Neuron (in vitro differentiated cells): ENCODE results near the gene CSTF1.
"Not testable (repeated sequence)": the region's sequence is repeated elsewhere in the genome, so short reads cannot be mapped to it uniquely, and the experiment has no call there.

Source experiments
- H2AFZ ChIP-seq: one replicate; pipeline ENCODE4 v1.6.1; 2013; ENCODE audit warnings: low read depth, mild to moderate bottlenecking, inconsistent platforms, low read length, moderate library complexity
- H3K27me3 ChIP-seq: one replicate; pipeline ENCODE4 v1.6.1; 2013; ENCODE audit warnings: low read length; ENCODE audit not compliant: insufficient read depth
- H3K36me3 ChIP-seq: one replicate; pipeline ENCODE4 v1.6.1; 2013; ENCODE audit warnings: low read length; ENCODE audit not compliant: insufficient read depth
- H3K4me1 ChIP-seq: one replicate; pipeline ENCODE4 v1.6.1; 2013; ENCODE audit warnings: low read length; ENCODE audit not compliant: insufficient read depth
- H3K4me3 ChIP-seq: 2 replicates; pipeline ENCODE4 v1.5.1; 2013; ENCODE audit warnings: mild to moderate bottlenecking, low read length, moderate library complexity
- H3K9me3 ChIP-seq: one replicate; pipeline ENCODE4 v1.6.1; 2013; ENCODE audit warnings: low read length

Gene CSTF1

DNA sequence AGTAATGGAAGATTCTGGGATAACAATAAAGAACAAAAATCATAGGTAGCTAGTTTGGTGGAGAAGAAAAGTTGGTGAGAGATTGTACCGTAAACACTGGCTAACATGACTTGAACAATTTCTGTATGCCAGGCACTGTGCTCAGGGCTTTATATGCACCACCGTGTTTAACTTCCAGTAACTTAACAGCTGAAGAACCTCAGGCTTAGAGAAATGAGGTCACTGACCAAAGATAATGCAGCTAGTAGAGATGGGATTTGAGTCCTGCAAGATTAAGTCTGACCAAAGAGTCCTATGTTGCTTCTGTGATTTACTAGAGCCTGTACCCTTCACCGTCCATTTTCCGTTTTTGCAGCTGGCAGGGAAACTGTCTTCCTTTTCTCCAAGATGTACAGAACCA lies 2.7 kb downstream of the CSTF1 start:
- Histone ChIP-seq H3K36me3 (peaks cover 49% of the 10 kb centered on the region), H2AFZ (no peak overlapping the region), H3K27me3 (no peaks in the 10 kb centered on the region), H3K4me1 (peaks cover 19% of the 10 kb centered on the region), H3K9me3 (no peaks in the 10 kb centered on the region), H3K4me3 (no peak overlapping the region)

DNA sequence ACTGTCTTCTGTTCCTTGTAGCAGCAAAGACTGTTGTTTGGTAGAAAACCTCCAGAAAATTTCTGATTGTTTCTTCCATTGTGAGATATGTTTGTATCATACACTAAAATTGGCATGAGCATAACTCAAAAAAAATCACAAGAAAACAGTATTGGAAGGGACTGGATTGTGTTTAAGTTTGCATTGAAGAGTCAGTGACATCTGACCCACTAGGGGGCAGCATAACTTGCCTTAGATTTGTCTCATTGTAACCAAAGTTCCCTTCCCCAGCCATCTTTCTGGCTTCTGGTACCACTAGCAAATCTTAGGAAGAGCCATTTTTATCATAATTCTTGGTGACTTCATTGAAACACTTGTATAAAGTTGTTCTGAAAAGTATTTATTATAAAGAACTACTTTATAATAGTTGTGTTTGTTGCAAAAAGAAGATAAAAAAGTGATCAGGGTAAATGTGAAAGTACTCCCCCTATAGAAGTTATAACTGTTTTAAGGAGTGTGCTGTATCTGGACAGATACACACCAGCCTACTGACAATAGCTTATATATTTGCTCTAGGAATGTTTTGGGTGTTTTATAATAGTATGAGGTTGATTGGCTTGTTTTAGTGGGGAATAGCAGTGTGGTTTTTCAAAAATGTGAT lies 7.7 kb downstream of the CSTF1 start:
- H3K4me1 ChIP-seq: no peaks in the 10 kb centered on the region
- no peaks in the 10 kb centered on the region for H3K27me3 ChIP-seq
- H2AFZ ChIP-seq: no peak overlapping the region
- peaks cover 83% of the 10 kb centered on the region for H3K36me3 ChIP-seq
- H3K4me3 ChIP-seq: no peak overlapping the region
- H3K9me3 ChIP-seq: no peaks in the 10 kb centered on the region

DNA sequence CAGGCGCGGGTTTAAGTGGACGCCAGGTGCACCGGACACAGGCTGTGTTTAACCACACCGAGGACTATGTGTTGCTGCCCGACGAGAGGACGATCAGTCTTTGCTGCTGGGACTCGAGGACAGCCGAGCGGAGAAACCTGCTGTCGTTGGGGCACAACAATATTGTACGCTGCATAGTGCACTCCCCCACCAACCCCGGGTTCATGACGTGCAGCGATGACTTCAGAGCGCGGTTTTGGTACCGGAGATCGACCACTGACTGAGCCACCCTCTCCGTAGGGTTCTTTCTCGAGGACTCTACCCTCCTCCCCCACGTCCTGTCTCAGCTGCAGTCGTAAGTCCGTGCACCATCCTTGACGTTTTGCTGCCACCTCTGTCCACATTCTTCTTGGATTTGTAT lies 11.0 kb downstream of the CSTF1 start:
- peaks cover 72% of the 10 kb centered on the region for H3K36me3 ChIP-seq
- no peaks in the 10 kb centered on the region for H3K9me3 ChIP-seq
- H3K27me3 ChIP-seq: no peaks in the 10 kb centered on the region
- no peak overlapping the region for H3K4me3 ChIP-seq
- no peaks in the 10 kb centered on the region for H3K4me1 ChIP-seq
- no peak overlapping the region for H2AFZ ChIP-seq

DNA sequence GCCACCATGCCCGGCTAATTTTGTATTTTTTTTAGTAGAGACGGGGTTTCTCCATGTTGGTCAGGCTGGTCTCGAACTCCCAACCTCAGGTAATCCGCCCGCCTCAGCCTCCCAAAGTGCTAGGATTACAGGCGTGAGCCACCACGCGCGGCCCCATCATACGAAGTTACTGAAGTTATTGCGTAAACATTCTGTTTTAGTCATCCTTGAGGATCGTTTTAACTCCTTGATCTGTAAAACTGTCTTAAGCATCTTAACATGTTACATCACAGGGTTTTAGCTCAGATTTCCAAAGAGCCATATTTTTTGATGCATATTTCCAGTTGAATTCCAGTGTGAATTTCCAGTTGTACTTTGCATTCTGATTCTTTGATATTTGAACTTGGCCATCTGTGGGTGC lies 12.9 kb downstream of the CSTF1 start:
- not testable (repeated sequence) for H3K27me3 ChIP-seq, H3K4me1 ChIP-seq, H2AFZ ChIP-seq, H3K9me3 ChIP-seq, H3K4me3 ChIP-seq
- peaks cover 61% of the 10 kb centered on the region for H3K36me3 ChIP-seq

DNA sequence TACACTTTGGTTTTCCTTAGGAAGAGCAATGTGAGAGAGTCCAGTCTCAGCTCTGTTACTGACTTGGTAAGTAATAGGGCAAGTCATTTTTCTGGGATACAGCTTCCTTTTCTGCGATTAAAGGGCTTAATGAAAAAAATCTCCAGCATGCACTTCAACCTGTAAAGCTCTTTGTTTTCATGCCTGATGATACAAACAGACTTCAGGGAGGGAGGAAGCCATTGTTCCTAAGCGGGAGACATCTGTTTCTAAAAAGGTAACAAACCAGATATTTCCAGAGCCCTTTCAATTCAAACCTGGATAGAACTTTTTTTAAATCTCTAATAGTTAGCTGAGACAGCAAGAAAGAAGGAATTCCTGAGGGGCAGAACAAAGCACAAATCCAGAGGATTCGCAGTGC lies 14.5 kb downstream of the CSTF1 start:
- Histone ChIP-seq H3K4me3 (no peak overlapping the region), H3K4me1 (no peaks in the 10 kb centered on the region), H3K36me3 (peaks cover 52% of the 10 kb centered on the region), H2AFZ (no peak overlapping the region), H3K9me3 (no peaks in the 10 kb centered on the region), H3K27me3 (no peaks in the 10 kb centered on the region)

DNA sequence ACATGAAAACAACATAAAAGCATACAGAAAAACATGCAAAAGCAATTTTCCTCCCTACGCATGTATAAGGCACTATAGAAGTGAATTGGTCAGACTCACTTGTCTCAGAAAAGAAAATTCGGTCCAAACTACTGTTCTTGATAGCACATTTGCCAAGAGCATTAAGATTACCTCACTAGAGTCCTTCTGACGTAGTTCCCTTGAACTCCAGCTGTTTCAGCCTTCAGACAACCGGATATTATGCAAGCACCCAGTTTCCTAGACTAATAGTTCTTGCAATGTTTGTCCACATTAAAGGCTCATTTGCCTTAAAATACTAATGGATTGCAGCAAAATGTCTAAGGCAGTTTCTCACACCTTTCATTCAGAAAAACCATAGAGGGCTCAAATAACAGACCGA lies 17.1 kb downstream of the CSTF1 start:
- Histone ChIP-seq H3K9me3 (no peaks in the 10 kb centered on the region), H3K4me3 (no peak overlapping the region), H2AFZ (no peak overlapping the region), H3K36me3 (peaks cover 30% of the 10 kb centered on the region), H3K4me1 (no peaks in the 10 kb centered on the region), H3K27me3 (no peaks in the 10 kb centered on the region)

DNA sequence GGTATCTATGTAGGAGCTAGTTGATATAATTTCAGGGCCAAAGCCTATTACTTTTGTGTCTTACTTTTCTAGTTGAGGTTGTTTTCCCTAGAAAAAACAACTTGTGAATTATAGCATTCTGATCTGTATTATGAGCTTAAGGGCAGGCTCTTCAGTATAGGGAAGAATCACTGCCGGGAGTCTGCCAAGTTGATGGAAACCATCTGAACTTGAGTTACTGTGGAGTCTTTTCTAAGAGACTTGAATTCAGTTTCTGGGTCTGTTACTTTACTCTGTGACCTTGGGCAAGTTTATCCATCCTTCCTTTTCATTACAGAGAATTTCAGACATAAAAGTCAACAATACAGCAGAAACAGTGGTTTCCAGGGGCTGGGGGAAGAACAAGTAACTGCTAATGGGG lies 17.5 kb downstream of the CSTF1 start:
- no peaks in the 10 kb centered on the region for H3K4me1 ChIP-seq
- H2AFZ ChIP-seq: no peak overlapping the region
- H3K36me3 ChIP-seq: peaks cover 30% of the 10 kb centered on the region
- no peak overlapping the region for H3K4me3 ChIP-seq
- no peaks in the 10 kb centered on the region for H3K27me3 ChIP-seq
- no peaks in the 10 kb centered on the region for H3K9me3 ChIP-seq

DNA sequence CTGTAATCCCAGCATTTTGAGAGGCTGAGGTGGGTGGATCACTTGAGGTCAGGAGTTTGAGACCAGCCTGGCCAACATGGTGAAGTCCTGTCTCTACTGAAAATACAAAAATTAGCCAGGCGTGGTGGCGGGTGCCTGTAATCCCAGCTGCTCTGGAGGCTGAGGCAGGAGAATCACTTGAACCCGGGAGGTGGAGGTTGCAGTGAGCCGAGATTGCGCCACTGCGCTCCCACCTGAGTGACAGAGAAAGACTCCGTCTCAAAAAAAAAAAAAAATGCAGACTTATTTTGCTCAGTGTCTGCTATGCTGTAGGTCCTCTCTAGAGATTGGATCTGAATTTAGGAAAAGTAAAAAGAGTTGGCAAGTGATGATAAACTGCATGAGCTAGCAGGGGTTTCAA lies 18.8 kb downstream of the CSTF1 start:
- not testable (repeated sequence) for H2AFZ ChIP-seq, H3K4me3 ChIP-seq, H3K4me1 ChIP-seq, H3K9me3 ChIP-seq, H3K27me3 ChIP-seq
- H3K36me3 ChIP-seq: peaks cover 22% of the 10 kb centered on the region

DNA sequence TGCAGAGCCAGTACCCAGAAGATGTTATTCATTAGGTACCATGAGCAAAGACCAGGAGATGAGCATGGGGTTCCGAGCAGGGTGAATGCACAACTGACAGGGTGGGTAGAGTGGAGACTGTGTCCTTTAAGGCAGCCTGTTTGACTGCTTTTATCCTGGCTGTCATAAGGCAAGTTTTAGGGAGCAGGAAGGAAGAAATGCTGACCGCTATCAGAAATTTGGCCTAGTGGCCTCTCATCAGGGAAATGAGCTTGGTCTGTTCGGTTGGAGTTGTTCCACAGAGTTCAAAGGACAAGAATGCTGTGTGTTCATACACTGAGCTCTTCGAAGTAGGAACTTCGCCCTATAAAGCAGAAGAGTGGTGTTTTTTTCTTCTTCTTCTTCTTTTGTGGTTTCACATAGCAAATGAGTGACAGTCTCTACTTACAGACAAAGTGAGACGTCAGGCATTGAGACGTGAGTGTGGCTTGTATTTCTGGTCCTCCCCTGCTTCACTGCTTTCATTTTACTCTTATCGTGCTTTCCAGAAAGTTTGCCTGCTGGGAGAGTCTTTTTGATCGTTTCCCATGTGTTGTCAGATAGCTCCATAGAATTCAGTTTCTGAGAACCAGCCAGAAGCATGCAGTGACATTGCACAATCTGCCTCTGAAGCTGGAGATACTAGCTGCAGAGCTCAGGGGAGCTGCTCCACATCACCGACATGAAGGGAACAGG lies 19.5 kb downstream of the CSTF1 start, which contains the start of gene CASS4:
TSS of gene CASS4 (plus strand) at position 502 of the 714 bp plus-strand sequence. CDS start at position 701, 199 bp downstream.
- H3K27me3 ChIP-seq: no peaks in the 10 kb centered on the region
- H2AFZ ChIP-seq: no peak within 1 kb of the TSS
- no peaks in the 10 kb centered on the region for H3K9me3 ChIP-seq
- H3K4me1 ChIP-seq: no peaks in the 10 kb centered on the region
- H3K36me3 ChIP-seq: peaks cover 18% of the 10 kb centered on the region
- H3K4me3 ChIP-seq: no peak within 1 kb of the TSS

DNA sequence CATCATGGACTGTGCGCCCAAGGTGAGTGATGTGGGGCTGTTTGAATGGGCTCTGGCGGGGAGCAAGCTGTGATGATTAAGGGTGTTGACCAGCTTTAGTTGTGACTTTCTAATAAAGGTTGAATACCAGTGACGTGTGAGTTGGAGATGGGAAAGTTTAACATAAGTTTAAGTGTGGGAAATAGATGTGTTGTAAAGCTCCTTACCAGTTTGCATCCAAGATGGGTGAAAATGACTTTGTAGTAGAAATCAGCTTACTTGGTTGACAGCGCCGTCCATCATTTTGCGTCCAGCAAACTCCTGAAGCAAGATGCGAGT lies 20.0 kb downstream of the CSTF1 start:
- Histone ChIP-seq H3K36me3 (peaks cover 12% of the 10 kb centered on the region), H3K4me1 (no peaks in the 10 kb centered on the region), H3K27me3 (no peaks in the 10 kb centered on the region), H3K9me3 (no peaks in the 10 kb centered on the region), H2AFZ (no peak overlapping the region), H3K4me3 (no peak overlapping the region)

DNA sequence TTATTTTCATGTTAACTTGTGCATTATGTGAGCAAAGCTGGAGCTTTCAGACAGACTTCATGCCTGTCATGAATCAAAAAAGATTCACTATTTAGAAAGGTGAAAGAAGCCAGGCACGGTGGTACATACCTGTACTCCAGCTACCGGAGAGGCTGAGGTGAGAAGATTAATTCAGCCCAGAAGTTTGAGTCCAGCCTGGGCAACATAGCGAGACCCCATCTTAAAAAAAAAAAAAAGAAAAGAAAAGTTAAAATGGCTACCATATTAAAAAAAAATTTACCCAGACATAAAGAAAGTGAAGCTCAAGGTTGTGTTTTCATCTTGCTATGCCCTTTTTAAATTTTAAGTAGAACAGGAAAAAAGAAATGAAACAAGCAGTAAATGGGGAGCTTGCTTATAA lies 20.5 kb downstream of the CSTF1 start:
- Histone ChIP-seq H3K9me3 (no peaks in the 10 kb centered on the region), H3K27me3 (no peaks in the 10 kb centered on the region), H3K4me1 (no peaks in the 10 kb centered on the region), H3K4me3 (no peak overlapping the region), H2AFZ (no peak overlapping the region), H3K36me3 (peaks cover 9% of the 10 kb centered on the region)

DNA sequence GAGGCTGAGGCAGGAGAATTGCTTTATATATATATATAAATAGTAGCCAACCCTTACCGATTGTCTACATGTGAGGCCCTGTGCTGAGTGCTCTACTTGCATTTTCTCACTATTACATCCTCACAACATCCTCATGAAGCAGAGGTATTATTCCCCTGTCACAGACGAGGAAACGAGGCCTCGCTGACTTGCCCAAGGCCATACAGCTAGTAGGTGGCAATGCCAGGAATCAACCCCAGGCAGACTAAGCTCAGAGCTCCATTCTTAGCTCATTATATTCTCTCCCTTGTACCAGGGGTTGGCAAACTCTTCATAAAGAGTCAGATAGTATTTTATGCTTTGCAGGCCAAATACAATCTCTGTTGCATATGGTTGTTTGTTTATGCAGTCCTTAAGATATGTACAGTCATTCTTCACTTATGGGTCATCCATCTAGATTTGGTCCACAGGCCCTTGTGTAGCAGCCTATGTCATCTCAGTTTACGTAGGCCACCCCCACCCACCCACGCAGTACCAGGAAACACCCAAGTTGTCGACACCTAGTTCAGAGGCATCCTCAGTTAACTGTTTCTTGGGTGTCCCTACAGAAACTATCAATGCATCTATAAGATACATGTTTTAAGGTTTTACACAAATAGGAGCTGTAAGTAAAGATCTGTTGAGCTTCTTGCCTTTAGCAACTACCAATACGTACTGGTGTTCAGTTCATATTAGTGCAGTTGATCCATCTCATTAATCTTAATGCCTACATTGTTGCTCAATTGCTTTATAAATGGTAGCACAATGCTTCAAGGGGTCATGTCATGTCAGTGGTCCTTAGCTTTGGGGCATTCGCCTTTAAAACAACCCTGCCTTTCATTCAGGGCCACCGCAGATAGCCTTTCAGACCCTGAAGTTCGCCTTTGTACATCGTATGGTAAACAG lies 22.7 kb downstream of the CSTF1 start:
- Histone ChIP-seq H2AFZ (no peak overlapping the region), H3K27me3 (no peaks in the 10 kb centered on the region), H3K4me3 (no peak overlapping the region), H3K4me1 (no peaks in the 10 kb centered on the region), H3K9me3 (no peaks in the 10 kb centered on the region), H3K36me3 (peaks cover 4% of the 10 kb centered on the region)

DNA sequence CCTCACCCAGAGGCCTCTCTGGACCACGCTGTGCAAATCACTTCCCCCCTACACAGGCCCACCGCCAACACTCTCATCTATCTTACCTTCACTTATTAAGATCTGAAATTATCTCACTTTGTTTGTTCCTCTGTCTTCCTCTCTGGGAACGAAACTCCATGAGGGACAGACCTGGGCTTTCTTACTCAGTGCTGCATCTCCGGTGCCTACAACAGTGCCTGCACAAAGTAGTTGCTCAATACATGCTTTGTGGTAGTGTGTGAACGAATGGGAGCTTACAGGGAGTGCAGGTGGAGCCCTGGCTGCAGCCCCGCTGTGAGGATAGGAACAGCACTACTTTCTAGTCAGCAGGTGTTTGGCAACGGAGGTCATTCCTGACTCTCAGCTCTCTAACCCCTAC lies 25.0 kb downstream of the CSTF1 start:
- Histone ChIP-seq H3K9me3 (no peaks in the 10 kb centered on the region), H3K4me3 (no peak overlapping the region), H2AFZ (no peak overlapping the region), H3K27me3 (no peaks in the 10 kb centered on the region), H3K4me1 (peaks cover 3% of the 10 kb centered on the region), H3K36me3 (peaks cover 2% of the 10 kb centered on the region)
